Smooth muscle cell (in vitro differentiated cells): ENCODE results near the gene TAF4. TPM values are rescaled to one million over a fixed set of nuclear protein-coding genes. Genes with fewer than 3 reads are reported as not detected.

Experiments used
- DNase-seq: peaks from one replicate; lab custom pipeline; 2025; ENCODE audit not compliant: unreplicated experiment; lab: John Stamatoyannopoulos, UW
- H2AFZ ChIP-seq: fragments of 200-600 bp; sonication (generic); 2 replicates; pipeline ENCODE4 v1.6.0; 2016; ENCODE audit warnings: antibody characterized with exemption, low read depth, mild to moderate bottlenecking
- H3F3A ChIP-seq: fragments of 200-600 bp; sonication (generic); 2 replicates; pipeline ENCODE4 v1.6.0; 2017; ENCODE audit warnings: antibody characterized with exemption, low read depth
- H3K27ac ChIP-seq: fragments of 200-600 bp; sonication (generic); 2 replicates; pipeline ENCODE4 v1.5.1; 2016; ENCODE audit warnings: low read depth, mild to moderate bottlenecking
- H3K27me3 ChIP-seq: fragments of 200-600 bp; sonication (generic); 2 replicates; pipeline ENCODE4 v1.6.1; 2016; ENCODE audit warnings: low read depth, mild to moderate bottlenecking
- H3K36me3 ChIP-seq: fragments of 200-600 bp; sonication (generic); 2 replicates; pipeline ENCODE4 v1.5.1; 2016; ENCODE audit warnings: low read depth
- H3K4me1 ChIP-seq: fragments of 200-600 bp; sonication (generic); 2 replicates; pipeline ENCODE4 v1.5.1; 2016; ENCODE audit warnings: low read depth
- H3K4me2 ChIP-seq: fragments of 200-600 bp; sonication (generic); 2 replicates; pipeline ENCODE4 v1.6.0; 2016; ENCODE audit warnings: mild to moderate bottlenecking
- H3K4me3 ChIP-seq: fragments of 200-600 bp; sonication (generic); 2 replicates; pipeline ENCODE4 v1.5.1; 2016; ENCODE audit warnings: mild to moderate bottlenecking
- H3K79me2 ChIP-seq: fragments of 200-600 bp; sonication (generic); 2 replicates; pipeline ENCODE4 v1.6.0; 2016; ENCODE audit warnings: low read depth, mild to moderate bottlenecking
- H3K9ac ChIP-seq: fragments of 200-600 bp; sonication (generic); 2 replicates; pipeline ENCODE4 v1.6.0; 2016; ENCODE audit warnings: low read depth
- H3K9me3 ChIP-seq: fragments of 200-600 bp; sonication (generic); replicated peaks from 2 replicates; pipeline ENCODE4 v1.5.1; 2016; ENCODE audit warnings: low read depth
- H4K20me1 ChIP-seq: fragments of 200-600 bp; sonication (generic); 2 replicates; pipeline ENCODE4 v1.6.0; 2016; ENCODE audit warnings: low read depth
- WGBS: methylation state at CpG from one replicate; pipeline ENCODE4 v1.1.7; 2016; ENCODE audit warnings: low lambda C conversion rate; 5-methylcytosine and 5-hydroxymethylcytosine counted together
- polyA plus RNA-seq: library from polyadenylated mRNA; unstranded; fragments of >200 nt; fragmentation: Nextera tagmentation; extraction: Ambion mirVana; gene quantifications from 2 replicates; pipeline ENCODE4 v1.2.1, GENCODE V29; 2016
- total RNA-seq: library from RNA; depleted of rRNA; stranded (reverse); fragments of >200 nt; gene quantifications from 2 replicates; pipeline ENCODE4 v1.2.3, GENCODE V29; 2014
- TF ChIP-seq, protein P1 (sequence below): fragments of 200-600 bp; sonication (generic); IDR thresholded peaks from 2 replicates; pipeline ENCODE4 v1.5.1; 2017; ENCODE audit warnings: borderline replicate concordance, mild to moderate bottlenecking, antibody characterized with exemption; ENCODE audit not compliant: insufficient read depth, poor library complexity, severe bottlenecking

TAF4 gene
- total and polyA plus RNA-seq, 2 experiments from 2014 or later = 0.67 to 8.5 TPM

DNA sequence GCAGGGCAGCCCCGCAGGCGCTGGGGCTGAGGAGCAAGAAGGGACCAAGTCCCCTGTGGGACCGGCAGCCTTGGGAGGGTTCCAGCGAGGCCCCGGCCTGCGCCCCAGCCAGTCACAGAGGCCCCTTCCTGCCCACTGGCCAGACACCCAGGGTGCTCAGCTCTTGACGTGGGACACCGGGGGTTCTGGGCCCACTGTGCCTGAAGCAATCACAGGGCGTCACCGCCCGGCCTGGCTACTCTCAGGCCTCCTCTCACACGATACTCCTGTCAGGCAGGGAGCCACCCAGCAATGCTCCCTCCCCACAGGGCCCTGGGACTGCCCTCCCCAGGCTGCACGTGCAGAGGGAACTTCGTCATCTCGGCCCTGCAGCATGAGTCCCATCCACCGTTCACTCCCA lies 14.5 kb downstream of the TAF4 start:
- Histone ChIP-seq H3F3A (no peaks in the 10 kb centered on the region), H3K79me2 (peaks cover 77% of the 10 kb centered on the region), H3K9ac (no peak overlapping the region), H3K27me3 (no peaks in the 10 kb centered on the region), H4K20me1 (peaks cover 100% of the 10 kb centered on the region), H3K4me3 (no peak overlapping the region), H3K4me2 (no peak overlapping the region), H3K9me3 (no peaks in the 10 kb centered on the region), H3K36me3 (no peaks in the 10 kb centered on the region), H3K4me1 (no peaks in the 10 kb centered on the region), H3K27ac (no peak overlapping the region), H2AFZ (no peak overlapping the region)
- no peak for DNase-seq
- TF ChIP-seq, protein P1, sequence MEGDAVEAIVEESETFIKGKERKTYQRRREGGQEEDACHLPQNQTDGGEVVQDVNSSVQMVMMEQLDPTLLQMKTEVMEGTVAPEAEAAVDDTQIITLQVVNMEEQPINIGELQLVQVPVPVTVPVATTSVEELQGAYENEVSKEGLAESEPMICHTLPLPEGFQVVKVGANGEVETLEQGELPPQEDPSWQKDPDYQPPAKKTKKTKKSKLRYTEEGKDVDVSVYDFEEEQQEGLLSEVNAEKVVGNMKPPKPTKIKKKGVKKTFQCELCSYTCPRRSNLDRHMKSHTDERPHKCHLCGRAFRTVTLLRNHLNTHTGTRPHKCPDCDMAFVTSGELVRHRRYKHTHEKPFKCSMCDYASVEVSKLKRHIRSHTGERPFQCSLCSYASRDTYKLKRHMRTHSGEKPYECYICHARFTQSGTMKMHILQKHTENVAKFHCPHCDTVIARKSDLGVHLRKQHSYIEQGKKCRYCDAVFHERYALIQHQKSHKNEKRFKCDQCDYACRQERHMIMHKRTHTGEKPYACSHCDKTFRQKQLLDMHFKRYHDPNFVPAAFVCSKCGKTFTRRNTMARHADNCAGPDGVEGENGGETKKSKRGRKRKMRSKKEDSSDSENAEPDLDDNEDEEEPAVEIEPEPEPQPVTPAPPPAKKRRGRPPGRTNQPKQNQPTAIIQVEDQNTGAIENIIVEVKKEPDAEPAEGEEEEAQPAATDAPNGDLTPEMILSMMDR = no peak
- 74% methylated on average over 13 of the region's 16 CpGs for WGBS

DNA sequence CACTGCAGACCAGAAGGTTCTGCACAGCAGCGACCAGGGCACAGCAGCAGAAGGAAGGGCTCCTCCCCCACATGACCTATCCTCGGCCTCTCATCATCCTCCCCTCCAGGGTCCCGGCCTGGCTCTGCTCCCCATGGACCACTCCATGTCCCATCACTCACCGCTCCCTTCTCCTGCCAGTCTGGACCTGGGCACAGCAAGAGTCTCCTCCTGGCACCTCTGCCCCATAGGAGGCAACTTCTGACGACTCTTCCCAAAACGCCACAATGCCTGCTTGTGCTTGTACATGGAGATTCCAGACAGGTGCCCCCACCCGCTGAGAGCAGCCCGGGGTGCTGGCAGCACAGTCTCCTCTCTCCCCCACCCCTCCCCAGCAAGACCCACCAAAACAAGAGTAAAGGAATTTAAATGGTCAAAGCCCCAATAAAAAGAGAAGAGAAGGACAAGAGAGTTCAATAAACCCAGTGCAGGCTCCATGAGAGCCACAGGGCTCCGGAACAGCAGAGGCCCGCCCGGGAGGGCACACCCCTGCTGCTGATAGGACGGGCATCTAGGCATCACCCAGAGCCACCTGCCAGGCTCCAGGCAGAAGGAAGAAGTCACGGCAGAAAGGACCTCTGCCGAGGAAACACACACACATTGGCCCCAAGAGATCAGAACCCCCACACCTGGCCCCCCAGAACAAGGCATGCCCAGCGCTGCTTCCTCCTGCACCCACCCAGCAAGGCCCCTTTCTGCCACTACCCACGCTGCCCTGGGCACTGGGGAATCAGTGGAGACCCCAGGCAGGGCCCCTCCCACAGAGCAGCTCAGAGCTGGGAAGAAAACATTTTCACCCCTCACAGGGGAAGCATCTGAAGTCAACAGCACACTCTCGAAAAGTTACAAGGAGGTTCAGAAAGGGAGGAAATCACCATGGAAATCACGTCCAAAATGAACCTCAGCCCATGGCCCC lies 15.2 kb downstream of the TAF4 start:
- H3K79me2 ChIP-seq = peaks cover 77% of the 10 kb centered on the region
- no peak overlapping the region for H3K4me3 ChIP-seq
- no peak overlapping the region for H3K9ac ChIP-seq
- H2AFZ ChIP-seq = no peak overlapping the region
- no peaks in the 10 kb centered on the region for H3K27me3 ChIP-seq
- no peaks in the 10 kb centered on the region for H3K4me1 ChIP-seq
- H3K9me3 ChIP-seq = no peaks in the 10 kb centered on the region
- no peak overlapping the region for H3K4me2 ChIP-seq
- TF ChIP-seq, protein P1 = no peak
- no peak overlapping the region for H3K27ac ChIP-seq
- no peak for DNase-seq
- WGBS = 95% methylated on average over 18 of the region's 18 CpGs
- H4K20me1 ChIP-seq = peaks cover 100% of the 10 kb centered on the region
- no peaks in the 10 kb centered on the region for H3K36me3 ChIP-seq
- H3F3A ChIP-seq = no peaks in the 10 kb centered on the region

DNA sequence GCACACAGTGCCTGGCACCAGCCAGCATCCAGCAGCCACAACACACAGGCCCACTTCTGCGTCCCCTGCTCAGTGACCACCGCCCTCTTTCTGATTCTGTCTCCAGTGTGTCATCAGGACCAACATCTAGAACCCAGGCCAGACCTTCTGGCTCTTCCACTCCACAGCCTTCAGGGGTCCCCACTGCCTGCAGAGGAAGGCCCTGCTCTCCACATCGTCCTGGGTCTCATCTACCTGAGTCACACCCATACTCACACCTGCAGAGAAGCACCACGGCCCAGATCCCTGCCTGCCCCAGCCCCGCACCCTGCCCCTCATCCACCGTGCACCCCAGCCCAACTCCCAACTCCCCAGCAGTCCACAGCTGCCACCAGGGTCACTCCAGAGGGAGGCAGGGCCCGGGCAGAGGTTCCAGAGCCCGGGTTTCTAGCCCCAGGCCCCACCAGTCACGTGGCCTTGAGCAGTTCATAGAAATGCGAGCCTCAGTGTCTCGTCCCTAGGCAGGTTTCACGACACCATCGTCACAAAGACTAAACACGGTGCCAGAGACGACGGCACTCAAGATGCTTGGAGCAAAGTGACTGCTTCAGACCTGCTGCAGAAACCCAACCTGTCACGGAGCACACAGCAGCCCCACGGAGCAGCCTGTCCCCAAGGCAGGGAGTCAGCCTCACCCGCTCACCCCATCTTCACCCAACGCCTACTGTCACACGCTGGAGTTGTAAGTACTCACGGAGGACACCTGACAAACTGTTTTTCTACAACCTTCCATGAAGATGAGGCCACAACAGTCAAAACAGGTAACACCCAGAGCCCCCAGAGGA lies 16.1 kb downstream of the TAF4 start:
- no peaks in the 10 kb centered on the region for H3K4me1 ChIP-seq
- H2AFZ ChIP-seq = no peak overlapping the region
- H3K27me3 ChIP-seq = no peaks in the 10 kb centered on the region
- no peak overlapping the region for H3K4me3 ChIP-seq
- H3K9me3 ChIP-seq = no peaks in the 10 kb centered on the region
- H4K20me1 ChIP-seq = peaks cover 100% of the 10 kb centered on the region
- no peaks in the 10 kb centered on the region for H3F3A ChIP-seq
- no peak overlapping the region for H3K27ac ChIP-seq
- H3K4me2 ChIP-seq = no peak overlapping the region
- H3K79me2 ChIP-seq = peaks cover 74% of the 10 kb centered on the region
- TF ChIP-seq, protein P1 = no peak
- H3K36me3 ChIP-seq = no peaks in the 10 kb centered on the region
- DNase-seq = no peak
- H3K9ac ChIP-seq = no peak overlapping the region
- WGBS = 87% methylated on average over 19 of the region's 22 CpGs
